IPS-NIHi7 (cell line): ENCODE measurements around the gene ELFN2.
A peak's percentile ranks its signal among the peaks of the same experiment; 100 is the strongest.

Experiments
- DNase-seq: peaks from one replicate; pipeline ENCODE4 v3.0.0; 2012; ENCODE audit warnings: mixed read lengths; ENCODE audit errors: extremely low spot score

Gene ELFN2

DNA sequence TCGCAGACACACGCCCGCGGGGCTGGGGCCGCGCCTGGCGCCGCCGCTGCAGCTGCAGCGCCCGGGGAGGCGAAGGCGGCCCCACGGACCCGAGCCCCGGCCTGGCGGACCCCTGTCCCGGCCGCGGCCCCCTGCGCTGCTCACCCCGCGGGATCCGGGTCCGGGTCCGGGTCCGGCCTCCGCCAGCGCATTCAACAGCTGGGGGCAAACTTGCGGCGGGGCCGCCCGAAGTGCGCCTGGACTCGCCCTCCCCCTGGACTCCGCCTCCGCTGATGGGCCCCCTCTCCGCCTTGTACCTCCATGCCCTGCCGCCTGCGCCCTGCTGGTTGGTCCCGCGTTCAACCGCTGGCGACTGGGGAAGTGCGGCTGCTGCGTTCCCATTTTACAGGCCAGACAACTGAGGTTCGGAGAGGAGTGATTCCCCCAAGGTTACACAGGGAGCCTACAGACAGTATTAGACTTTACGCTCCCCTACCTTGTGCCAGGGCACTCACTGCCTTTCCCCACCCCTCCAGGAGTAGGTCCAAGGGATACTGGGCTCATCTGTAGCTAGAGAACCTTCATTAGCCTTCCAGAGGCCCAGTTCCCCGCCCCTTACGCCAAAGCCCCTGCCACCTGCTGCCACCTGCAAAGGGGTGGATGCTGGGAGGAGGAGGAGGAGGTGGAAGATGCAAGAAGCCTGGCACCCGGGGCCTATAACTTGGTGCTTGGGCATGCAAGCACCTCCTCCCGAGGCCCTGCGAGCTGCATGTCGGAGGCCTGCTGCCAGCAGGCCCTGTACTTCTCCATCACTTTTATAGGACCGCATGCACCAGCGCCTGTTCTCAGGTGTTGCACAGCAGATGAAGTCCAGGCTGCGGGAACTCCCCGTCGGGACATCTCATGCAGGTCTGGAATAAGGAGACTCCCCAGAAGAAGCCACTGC, 694 bp upstream of the ELFN2 start:
- no peak for DNase-seq

DNA sequence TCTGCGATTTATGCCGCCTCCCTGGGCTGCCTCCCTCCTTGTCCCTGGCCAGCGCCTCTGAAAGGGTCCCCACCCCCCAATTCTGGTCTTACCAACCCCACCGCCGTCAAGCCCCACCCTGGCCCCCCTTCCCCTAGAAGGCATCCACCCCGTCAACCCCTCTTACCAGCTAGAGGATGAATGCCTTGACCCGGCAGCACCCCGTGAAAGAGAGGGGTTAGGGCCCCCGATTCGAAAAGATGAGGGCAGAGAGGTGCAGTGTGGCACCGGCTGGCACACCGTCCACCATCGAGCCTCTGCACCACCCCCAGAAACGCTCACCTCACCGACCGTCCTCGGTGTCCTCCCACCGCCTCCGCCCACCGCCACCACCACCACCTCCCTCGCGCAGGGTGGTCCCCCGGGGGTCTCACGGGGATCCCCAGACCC, 559 bp downstream of the ELFN2 start:
- DNase-seq = no peak

DNA sequence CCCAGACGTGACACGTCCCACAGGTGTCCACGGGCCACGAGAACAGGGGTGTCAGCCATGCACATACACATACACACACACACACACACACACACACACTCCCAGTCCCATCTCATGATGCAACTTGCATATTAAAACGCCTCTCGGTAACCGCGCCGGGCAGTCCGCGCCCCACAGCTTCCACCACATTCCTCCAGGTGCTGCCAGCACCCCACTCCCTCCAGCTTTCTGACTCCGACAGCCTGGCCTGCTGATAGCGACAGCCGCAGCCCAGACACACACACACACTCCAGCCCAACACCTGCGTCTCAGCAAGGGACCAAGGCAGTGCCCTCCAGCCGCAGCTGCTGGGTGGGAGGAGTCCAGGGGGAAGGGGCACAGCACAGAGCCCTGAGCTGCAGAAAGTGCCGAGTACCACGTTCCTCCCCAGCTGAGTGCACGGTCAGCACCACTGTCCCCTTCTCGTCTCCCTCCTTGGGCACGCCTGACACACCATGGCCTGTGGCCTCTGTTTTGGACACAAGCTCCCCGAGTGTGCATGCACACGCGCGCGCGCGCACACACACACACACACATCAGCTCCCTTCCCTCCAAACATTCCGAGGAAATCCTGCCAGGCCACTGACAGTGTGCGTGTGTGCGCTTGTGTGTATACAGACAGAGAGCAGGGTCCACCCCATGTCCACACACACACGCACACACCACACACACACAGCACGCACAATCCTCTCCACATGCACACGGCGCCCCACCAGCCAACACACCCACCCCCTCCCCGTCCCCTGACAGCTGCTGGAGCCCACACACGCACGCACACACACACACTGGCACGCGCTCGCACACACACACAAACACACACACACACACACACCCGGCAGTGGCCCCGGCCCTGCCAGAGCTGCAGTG, 1.2 kb downstream of the ELFN2 start:
- peak; percentile 54 for DNase-seq

DNA sequence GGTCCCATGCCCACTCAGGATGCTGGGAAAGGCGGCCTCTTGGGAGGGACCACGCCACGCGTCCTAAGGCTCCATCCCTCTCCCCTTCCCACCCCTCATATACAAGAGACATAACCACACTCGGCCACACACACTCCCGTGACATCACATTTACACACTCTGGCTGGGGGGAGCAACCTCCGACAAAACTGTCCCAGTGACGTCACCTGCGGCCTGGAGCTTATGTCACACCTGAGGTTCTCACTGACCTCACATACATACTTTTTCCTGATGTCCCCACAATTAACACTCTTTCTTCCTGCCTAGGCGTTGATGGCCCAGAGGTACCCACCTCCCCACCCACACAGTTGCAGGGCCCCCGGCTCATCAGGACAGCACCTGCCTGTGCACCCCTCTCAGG, 1.9 kb downstream of the ELFN2 start:
- no peak for DNase-seq

DNA sequence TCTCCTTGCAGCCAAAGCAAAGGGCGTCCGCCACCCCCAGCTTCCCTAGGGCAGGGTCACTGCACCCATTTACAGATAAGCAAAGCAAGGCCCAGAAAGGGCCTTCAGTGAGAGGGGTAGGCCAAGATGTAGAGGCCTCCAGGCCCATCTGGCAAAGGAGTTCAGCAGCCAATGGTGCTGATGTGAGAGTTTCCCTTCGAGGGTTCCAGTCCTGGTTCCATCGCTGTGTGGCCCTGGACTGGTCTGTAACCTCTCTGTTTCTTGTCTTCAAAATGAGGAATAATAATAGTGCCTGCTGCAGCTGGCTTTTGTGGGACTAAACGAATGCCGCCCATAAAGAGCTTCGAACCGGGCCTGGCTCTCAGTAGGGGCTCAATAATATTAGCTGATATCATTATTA, 4.0 kb downstream of the ELFN2 start:
- no peak for DNase-seq

DNA sequence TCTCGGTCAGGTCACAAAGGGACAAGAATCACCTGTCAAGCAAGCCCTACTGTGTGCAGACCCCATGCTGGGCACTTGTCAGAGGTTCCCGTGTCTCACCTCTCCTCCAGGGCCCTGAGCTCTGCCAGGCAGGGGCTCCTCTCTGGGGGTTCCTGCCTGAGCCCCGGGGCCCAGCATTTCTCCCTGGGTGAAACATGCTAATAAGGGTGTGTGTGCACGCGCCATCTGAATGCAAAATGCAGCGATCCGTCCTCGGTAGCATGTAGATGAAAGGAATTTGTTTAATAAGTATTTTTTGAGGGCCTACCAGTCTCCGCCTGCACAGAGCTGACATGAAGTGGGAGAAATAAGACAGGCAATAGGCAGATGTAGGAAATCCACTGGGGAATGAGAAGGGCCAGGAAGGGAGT, 5.8 kb downstream of the ELFN2 start:
- DNase-seq = no peak

DNA sequence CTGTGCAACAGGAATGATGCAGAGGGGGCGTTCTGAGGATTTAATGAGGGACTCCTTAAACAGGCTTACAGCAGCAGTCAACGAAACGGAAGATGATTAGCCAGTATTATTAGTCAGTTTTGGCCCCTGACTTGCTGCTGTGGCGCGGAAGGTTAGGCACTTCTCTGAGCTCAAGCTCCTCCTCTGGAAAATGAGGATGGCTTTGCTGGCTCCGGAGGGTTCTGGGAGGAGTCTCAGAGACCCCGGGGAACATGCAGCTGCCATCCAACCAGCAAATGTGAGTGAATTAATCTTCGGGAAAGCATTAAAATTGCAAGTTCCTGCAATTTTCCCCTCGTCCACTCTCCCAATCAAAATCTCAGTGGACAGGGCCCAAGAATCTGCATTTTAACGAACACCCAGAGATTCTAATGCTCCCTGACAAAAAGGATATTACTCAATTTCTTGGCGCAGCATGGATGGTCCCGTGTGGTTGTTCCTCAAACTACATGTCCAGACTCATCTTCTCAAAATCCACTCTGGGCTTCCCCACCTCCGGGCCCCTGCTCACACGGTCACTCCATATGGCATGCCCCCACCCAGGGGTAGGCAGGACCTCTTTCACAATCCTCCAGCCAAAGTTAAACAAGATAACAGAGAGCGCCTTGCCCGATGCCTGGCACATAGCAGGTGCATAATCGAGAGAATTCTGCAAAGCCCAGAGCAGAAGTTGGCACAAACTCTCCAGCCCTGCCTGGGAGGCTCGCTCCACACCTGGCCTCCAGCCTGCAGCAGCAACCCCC, 6.4 kb downstream of the ELFN2 start:
- DNase-seq = no peak

DNA sequence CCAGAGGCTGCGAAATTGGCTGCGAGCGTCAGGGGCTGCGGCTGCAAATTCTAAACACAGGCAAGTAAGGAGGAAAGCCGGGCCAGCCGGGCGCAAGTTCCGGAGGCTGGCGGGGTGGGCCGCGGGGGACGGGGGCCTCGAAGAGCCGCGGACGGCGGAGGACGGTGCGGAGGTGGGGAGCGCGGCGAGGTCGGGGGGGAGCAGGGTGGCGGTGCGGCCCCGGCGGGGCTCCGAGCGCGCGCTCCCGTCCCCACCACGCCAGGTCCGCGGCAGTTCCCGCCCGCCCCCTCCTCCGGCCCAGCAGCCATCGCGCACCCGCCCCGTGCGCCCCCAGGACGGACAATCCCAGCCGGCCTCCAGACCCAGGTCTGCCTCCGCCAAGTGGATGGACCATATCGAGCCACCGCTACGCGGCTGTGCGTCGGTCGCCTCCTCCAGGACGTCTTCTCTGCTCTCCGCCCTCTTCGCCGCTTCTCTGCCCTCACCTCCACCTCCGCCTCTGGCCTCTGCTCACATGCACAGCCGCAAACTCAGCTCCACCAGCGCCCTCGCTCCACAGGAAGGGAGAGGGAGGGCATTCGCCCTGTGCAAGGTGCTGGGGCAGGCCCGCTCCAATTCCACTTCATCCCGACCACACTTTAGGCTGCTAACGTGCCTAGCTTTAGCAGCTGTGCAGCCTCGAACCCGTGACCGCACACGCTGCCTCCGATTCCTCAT, 7.2 kb downstream of the ELFN2 start:
- DNase-seq = peak; percentile 69

DNA sequence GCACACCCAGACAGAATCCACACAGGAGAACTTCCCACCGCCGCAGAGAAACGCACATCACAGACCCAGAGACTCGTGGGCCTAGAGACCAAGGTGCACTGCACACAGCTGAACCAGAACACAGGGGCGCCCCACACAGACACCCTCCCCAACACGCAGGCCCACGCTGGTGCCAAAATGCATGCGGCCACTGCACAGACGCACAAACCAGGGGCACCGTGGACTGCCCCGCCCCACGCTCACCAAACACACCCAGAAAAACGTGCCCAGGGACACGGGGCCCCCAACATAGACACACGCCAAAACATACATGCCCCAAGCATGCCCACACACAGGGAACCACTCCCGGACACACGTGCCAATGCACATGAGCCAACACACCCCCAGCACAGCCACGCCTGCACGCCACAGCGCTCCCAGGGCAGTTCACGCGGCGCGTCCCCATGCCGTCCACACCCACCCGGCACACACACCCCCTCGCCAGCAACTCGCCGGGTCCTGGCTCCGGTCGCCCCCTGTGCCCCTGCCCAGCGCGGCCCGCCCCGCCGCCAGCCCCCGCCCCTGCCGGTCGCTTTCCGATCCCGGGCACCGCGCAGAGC, 7.8 kb downstream of the ELFN2 start:
- DNase-seq = no peak

DNA sequence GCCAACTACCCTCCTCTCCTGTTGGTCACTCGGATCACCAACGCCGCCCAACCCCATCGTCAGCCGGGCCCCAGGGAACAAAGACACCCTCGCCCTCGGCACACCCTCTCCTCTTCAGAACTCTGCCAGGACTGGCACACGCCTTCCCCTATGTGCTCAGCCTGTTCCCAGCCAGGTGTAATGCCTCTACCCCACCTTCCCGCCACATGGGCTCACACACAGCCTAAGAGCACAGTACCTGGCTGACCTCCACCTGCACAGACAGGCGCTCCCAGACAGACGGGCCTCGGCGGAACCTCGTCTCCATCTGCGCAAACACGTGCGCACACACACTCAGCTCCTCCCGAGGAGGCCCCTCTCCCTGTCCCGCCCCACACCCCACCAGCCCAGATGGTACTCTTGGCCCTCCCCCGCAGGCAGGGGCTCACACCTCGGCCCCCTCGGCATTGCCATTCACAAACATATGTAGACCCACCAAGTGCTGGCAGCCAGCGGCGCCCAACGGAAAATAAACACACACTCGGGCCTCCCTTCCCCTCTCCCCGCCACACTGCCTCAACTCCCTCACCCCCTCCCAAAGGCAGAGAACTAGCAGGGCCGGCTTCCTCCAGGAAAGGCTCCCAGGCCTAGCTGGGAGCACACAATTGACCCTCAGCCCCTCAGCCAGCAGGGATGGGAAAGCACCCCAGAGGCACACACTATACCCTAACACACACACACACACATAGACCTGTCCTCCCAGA, 8.5 kb downstream of the ELFN2 start:
- DNase-seq = no peak

DNA sequence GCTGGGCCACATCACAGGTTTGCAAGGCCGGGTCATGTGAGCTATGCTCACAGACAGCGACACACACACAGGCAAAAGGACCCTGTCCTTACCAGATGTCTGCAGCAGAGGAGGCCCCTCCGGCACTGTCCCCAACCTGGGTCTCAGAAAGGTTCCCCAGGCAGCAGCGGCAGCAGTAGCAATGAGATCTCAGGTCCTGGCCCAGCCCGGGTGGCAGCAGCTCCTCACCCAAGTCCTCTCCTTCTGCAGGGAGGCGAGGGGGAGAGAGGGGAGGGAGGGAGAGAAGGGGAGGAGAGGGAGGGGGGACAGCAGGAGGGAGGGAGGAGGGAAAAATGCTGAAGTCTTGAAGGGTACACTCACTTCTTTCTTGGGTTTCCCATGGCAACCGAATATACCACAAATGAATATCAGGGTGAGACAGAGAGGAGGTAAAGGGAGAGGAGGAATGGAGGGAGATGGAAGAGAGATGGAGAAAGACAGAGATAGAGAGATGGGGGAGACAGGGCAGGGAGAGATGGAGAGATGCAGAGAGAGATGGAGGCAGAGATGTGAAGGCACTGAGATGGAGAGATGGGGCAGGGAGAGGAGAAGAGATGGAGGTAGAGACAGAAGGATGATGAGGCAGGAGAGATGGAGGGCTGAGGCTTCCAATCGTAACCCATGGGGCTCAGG, 9.5 kb downstream of the ELFN2 start:
- DNase-seq = no peak

DNA sequence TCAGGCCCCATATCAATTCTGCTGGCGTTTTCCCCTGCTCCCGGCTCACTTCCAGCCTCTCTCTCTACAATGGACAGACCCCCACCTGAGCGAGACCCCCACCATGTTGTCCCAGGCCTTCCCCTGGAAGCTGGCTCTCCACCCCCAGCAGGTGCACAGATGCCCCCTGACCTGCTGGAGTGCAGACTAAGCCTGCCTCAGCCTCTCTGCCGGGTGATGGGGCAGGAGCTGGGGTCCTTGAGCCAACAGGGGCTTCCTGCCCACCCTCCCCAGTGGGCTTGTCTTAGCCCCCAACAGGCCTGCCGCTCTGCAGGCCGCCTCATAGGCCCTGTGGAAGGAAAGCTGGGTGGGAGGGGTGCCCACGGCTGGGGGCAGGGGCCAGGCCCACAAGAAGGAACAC, 10.0 kb downstream of the ELFN2 start:
- no peak for DNase-seq

DNA sequence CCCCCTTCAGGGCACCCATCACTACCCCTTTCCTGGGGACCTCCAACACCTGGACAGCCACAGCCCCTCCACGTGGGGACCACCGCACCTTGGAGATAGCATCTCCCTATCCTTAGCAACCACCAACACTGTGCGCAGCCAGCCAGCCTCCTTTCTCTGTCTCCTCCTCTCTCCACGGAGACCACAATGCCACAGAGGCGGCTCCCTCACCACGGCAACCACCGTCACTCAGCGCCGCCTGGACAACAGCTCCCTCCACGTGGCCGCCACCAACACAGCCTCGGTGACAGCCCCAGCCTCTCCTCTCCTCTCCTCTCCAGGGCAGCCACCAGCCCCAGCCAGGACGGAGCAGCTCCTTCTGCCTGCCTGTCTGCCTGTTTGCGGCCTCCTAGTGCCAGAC, 10.5 kb downstream of the ELFN2 start:
- no peak for DNase-seq

DNA sequence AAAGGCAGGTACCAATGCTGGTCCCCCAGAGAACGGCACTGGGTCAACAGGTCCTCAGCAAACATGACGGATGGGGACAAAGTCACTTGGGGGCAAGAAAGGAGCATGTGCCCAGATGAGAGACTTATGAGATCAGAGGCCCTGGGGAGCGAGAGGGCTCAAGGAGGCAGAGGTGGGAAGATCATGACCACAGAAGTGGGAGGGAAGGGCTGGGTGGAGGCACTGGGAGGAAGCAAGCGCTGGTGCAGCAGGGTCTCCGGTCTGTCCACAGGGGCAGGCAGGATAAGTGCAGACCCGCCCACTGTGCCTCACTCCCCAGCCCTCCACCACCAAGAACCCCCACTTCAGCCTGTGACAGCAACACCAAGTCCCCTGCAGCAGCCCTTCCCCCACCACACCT, 10.9 kb downstream of the ELFN2 start:
- no peak for DNase-seq

DNA sequence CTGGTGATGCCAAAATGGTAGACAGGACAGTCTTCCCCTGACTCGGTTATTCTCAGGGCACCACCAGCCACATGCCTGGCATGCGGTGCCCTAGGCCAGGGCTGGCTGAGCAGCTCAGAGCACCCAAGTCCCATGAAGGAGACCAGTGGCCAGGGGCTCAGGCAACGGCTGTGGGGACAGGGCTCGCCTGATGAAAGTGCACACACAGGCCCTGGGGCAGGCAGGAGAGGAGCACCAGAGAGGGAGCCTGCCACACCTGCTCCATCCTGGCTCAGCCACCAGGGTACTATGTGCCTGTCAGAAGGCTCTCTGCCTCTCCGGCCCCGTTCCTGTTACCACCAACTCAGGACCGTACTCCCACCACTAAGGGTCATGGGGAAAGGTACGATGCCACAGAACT, 12.1 kb downstream of the ELFN2 start:
- DNase-seq = no peak

DNA sequence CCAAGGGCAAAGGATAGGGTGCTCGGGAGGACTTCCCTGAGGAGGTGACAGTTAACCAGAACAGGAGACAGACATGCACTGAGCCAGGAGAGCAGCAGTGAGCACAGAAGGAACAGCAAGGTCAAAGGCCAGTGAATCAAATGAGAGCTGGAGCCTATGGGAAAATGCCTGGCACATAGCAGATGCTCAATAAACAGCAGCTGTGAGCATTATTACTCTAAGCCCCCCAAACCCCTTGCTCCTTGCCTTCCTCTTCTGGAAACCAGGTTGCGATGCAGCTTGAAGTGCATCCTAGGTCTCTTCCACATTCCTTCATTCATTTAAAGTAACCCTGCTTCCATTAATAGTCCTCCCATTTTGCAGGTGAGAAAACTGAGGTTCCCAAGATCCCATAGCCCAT, 13.0 kb downstream of the ELFN2 start:
- no peak for DNase-seq

DNA sequence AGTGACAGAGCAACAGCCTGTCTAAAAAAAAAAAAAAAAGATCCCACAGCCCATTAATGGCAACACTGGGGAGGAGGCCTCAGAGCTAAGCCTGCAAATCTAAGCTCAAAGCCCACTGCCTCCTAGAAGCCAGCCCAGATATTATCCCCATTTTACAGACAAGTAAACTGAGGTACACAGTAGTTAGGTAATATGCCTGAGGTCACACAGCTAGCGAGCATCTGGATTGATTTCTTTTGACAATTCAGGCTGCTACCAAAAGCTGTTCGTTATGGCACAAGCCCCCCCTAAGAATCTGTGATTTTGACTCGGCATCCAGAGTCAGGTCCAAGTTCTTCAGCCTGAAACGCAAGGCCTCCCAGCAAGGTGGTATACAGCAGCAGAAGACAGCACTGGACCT, 13.7 kb downstream of the ELFN2 start:
- no peak for DNase-seq

DNA sequence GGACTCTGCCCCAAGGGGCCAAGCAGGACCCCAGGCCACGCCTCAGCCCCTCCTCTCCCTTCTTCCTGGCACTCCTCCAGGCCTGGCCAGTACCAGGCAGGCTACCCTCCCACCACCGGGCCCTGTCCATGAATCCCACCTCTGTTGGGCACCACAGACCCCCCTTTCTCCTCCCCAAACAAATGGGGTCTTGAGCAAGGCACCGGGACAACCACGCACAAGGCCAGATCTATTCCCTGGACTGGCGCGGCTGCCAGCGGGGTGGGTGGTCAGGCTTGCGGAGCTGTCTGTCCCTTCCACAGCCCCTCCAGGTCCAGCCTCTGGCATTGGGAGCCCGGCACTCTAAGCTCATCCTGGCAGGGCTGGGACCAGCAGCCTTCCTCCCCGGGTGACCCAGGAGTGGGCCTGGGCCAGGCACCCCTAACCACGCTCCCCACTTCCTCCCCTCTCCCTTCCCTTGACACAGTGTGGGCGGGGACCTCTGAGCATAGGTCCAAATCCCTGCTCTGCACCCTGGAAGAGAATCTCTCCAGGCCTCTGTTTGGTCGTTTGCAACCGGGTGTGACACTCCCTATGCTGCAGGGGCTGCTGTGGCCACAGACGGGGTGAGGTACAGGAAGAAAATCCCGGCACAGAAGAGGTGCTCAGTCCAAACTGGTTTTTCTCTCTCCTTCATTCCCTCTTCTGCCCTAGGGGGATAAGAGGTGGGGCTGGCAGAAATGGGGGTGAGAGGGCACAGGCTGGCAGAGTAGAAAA, 14.6 kb downstream of the ELFN2 start:
- no peak for DNase-seq

DNA sequence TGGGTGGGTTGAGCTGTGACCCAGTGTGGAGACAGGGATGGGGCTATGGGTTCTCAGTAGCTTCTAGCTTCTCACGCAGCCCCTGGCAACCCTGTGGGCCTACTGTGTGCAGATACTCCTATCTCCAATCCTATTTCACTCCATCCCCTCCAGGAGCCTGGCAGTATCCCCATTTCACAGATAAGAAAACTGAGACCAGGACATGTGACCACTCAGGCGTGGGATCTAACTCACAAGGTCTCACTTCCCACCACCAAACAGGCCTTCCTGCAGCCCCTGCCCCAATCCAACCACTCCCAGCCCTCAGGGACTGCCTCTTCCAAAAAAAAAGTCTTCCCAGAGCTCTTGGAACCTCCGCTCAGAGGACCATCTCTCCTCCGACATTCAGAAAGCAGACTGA, 15.6 kb downstream of the ELFN2 start:
- DNase-seq = no peak
